HG02981 (cell line): ENCODE data around the gene UGT3A1.
A peak's percentile ranks its signal among the peaks of the same experiment; 100 is the strongest.

Source experiments
- ATAC-seq: cut with Tn5 transposase; IDR thresholded peaks from one replicate; pipeline ENCODE4 v1.9.1; 2021; ENCODE audit warnings: mild to moderate bottlenecking, moderate library complexity; ENCODE audit not compliant: unreplicated experiment

Gene UGT3A1

GRCh38 chr5:35920890-35921289, 70.3 kb downstream of the UGT3A1 start:
- ATAC-seq: no peak

DNA sequence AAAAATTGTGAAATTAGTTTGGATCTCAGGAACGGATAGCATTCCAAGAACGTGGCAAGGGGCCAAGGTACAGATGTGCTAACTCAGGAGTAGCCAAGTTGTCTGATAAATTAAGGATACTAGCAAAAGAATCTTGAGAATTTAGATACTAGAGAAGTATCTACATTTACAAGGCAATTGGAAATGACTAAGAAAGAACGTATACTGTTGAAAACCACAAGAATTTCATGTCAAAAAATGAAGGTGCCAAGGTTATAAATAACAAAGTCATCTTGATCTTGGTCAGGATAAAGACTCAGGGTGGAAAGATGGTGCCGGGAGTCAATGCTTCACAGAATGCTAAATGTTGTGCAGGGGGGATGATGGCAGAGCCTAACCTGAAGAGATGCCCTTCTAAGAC, 72.0 kb downstream of the UGT3A1 start:
- no peak for ATAC-seq

- ATAC-seq: no peak
Observed at GRCh38 chr5:35908814-35909213, 82.4 kb downstream of the UGT3A1 start.

GRCh38 chr5:35908228-35908627, 83.0 kb downstream of the UGT3A1 start:
- no peak for ATAC-seq

DNA sequence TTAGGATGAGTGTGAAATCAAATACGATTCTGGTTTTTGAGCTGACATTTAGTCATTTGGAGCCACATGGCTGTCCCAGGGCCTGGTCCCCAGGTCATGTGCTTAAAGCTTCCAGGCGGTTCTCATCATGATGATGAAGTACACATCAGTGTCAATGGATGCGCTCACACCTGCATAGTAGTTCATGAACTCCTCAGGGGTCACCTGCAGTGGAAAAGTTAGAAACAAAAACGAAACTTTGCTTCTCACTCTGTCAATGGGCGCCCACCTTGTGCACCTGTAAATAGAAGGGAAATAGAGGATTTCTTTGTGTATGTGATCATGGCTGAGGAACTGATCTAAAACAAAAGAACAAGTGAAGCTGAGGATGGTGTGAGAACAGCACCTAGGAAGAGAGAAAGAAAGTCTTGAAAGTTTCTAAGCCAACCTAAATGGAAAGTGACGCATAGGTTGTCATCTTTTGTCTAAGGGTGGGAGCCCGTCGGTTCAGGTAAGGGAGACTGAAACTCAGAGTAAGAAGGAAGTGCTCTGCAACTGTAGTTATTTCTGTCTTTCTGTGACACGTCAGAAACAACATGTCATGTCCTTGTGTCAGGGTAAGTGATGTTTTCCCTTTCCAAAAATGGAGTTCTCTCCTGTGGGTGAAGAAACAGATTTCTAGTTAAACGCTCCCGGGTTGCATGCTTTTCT, 86.6 kb downstream of the UGT3A1 start:
- no peak for ATAC-seq

DNA sequence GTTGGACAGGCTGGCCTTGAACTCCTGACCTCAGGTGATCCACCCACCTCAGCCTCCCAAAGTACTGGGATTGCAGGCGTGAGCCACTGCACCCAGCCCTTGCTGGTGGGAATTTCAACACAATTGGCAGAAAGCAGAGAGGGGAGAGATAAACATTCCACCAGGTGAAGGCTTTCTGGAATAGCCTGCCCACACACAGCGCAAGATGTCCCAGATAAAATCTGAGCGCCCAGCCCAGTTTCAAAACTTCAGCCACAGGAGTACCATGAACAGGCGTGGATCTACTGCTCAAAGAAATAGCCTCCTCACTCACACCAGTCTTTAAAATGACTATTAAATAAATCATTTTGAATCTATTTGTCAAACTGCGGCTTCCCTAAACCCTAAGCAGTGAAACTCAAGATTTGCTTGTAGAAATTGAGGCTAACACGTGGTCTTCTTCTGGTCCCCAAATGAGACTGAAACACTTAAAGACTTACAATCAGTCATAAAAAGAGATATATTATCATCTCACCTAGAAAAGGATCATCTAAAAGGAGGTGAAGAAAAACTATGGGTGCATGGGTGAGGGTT, 87.5 kb downstream of the UGT3A1 start:
- ATAC-seq: no peak

- peak; percentile 57 for ATAC-seq
Observed at GRCh38 chr5:35902046-35902672, 89.0 kb downstream of the UGT3A1 start.
